GM12875 (cell line): ENCODE data around the gene KLHDC7B.

Experiments used
- H3K4me3 ChIP-seq: one replicate; pipeline ENCODE4 v1.5.1; 2011; ENCODE audit warnings: low read depth, low read length, control low read depth
- CTCF ChIP-seq: IDR thresholded peaks from 2 replicates; pipeline ENCODE4 v1.5.1; 2011; ENCODE audit warnings: low read depth, mild to moderate bottlenecking, control low read depth, inconsistent platforms, low read length, moderate library complexity, borderline replicate concordance; ENCODE audit not compliant: insufficient read depth

KLHDC7B gene

GRCh38 chr22:50536226-50536625 lies 9.5 kb upstream of the KLHDC7B start:
- H3K4me3 ChIP-seq: no peak overlapping the region
- no peak for TF ChIP-seq CTCF

DNA sequence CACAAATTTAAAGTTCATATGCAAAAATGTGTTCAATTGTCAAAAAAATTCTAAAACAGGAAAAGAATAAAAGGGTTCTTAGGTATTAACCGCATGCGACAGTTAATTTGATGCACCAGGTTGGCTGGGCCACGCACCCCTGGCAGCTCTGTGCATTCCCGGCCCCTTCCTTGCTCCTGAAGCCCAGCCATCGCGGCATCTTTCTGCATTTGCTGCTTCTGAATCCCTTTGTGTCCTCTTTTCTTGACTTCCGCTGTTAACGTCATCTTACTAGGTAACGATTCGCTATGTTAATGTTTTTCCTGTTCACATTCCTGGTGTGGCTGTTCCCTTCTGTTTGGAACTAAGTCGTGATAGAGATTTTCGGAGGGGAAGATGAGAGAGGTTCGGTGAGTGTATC lies 7.9 kb upstream of the KLHDC7B start:
- no peak for TF ChIP-seq CTCF
- no peak overlapping the region for H3K4me3 ChIP-seq

DNA sequence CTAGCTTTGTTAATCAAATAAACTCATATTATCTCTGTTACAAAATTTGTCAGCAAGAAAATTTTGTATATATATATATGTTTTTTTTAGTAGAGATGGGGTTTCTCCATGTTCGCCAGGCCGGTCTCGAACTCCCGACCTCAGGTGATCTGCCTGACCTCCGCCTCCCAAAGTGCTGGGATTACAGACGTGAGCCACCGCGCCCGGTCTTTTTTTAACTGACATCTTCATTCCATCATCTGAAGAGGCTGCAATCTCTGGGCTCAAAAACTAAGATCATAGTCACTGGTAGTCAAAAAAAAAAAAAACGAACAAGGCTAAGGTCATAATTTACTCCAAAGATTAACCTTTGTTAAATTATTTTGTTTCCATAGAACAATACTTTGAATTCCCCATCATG lies 5.3 kb upstream of the KLHDC7B start:
- no peak overlapping the region for H3K4me3 ChIP-seq
- TF ChIP-seq CTCF: no peak

GRCh38 chr22:50541667-50542026 lies 4.1 kb upstream of the KLHDC7B start:
- peak overlapping the region; percentile 32 for H3K4me3 ChIP-seq

DNA sequence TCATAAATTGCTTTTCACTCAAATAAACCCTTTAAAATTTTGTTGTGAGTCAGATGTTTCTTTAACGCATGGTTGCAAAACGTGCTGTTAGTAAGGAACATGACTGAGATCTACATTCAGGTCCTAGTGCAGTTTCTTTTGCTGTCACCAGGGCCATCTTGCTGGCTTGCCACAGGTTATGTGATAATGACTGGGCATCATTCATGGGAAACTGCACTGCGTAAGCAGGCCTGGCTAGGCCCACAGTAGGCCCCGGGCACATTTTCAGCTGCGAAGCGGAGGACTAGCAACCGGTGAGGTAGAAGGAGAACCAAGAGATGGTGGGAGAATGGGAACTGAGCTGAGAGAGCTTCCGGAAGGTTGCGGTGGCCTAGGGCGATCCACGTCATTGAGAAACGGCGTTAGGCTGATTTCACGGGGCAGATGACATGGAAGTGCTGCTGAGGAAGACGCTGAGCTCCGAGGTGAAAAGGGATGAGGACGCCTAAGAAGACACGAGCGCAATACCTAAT lies 3.2 kb upstream of the KLHDC7B start:
- peak; percentile 24; the same call in 1 of the 2 replicates for TF ChIP-seq CTCF
- H3K4me3 ChIP-seq: peak overlapping the region; percentile 1

DNA sequence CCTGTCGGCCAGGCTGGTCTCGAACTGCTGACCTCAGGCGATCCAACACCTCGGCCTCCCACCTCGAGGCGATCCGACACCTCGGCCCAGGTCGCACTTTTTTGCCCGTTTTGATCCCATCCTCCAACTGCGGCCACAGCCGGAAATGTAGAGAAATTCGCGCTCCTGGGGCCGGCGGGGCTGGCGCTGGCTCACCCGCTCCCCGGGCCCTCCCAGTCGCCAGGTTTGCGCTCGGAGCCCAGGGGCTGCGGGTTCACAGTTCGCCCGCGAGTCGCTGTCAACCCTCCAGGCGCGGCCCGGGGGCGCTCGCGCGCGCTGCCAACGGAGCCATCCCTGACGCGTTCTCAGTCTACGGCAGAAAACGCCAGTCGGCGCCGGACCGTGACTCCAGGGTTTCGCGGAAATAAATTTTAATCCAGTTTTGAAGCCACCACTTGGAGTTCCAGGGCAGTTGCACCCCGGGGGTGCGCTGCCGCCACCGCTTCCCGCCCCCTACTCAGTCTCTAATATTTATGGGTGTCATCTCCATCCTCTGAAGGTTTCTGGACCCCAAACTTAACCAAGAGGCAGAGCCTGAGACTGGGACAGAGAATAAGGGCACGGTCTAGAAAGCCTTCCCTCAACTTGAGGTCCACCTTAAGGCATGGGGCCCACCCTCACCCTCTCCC lies 1.5 kb upstream of the KLHDC7B start:
- H3K4me3 ChIP-seq: peak overlapping the region; percentile 2
- peak; percentile 73 for TF ChIP-seq CTCF

- no peak overlapping the region for H3K4me3 ChIP-seq
- TF ChIP-seq CTCF: no peak
Observed at GRCh38 chr22:50544746-50545253, 899 bp upstream of the KLHDC7B start.
